Measurements from ENCODE around the gene ZNF888.
"Not testable (repeated sequence)": the region's sequence is repeated elsewhere in the genome, so short reads cannot be mapped to it uniquely, and the experiment has no call there.

ZNF888 gene

DNA sequence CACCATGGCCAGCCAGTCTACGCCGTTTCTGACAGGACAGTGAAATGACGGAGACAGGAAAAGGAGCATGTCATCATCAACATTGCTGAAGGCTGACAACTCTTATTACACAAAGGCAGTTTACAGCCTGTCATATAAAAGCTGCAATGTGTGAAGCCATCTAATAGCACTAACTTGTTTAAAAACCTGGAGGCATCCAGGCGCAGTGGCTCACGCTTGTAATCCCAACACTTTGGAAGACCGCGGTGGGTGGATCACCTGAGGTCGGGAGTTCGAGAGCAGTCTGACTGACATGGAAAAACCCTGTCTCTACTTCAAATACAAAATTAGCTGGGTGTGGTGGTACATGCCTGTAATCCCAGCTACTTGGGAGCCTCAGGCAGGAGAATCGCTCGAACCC lies 55.2 kb downstream of the ZNF888 start:
- DNase-seq: not testable (repeated sequence)

GRCh38 chr19:52857378-52858191 lies 65.6 kb downstream of the ZNF888 start, which contains the start of gene ZNF468:
Gene ZNF468, minus strand, starts transcription at chr19:52857619. Its CDS starts 3,347 bp downstream, at chr19:52854272.
- DNase-seq: peak; percentile 3

- DNase-seq: not testable (repeated sequence)
Measured at GRCh38 chr19:52856540-52857377, 66.5 kb downstream of the ZNF888 start.

Measured in GF-D8 (cell line).